Measurements from ENCODE around the gene DACT3.

Gene DACT3

DNA sequence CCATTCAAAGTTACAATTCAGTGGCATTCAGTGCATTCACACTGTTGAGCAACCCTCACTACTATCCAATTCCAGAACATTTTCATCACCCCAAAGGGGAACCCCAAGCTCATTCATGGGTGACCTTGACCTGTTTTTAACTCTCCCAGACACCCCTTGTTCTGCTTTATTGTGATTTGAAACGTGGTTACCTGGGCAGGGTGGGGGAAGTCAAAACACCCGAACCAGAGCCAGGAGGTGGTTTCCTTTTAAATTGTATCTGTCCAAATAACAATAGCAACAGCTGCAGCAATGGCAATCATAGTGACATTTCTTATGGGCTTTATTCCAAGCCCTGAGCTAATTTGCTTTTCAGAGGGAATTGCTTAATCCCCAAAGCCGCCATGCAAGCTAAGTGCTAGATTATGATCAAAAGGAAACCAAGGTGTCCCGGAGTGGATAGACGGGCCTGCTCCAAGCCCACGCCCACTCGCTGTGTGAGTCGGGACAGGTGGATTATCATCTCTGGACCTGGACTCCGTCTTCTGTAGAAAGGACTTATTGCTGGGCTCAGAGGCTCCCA is 42.2 kb downstream of the DACT3 start:
- TF ChIP-seq CTCF (IDR thresholded peaks at IDR 0.05): no peak
- Histone ChIP-seq H3K4me3 (no peak overlapping the region), H3K27ac (peak overlapping the region; percentile 55 to 89)
- DNase-seq (ENCODE audit: low spot score): no peak

GRCh38 chr19:46617601-46618000 is 43.4 kb downstream of the DACT3 start:
- Histone ChIP-seq H3K27ac (peak overlapping the region in 1 of 2 donors; percentile 39), H3K4me3 (no peak overlapping the region)
- no peak for DNase-seq (ENCODE audit: low spot score)
- TF ChIP-seq CTCF (IDR thresholded peaks at IDR 0.05): no peak

GRCh38 chr19:46616631-46617322 is 44.2 kb downstream of the DACT3 start:
- H3K27ac ChIP-seq: peak overlapping the region in 1 of 2 donors; percentile 39
- TF ChIP-seq CTCF (IDR thresholded peaks at IDR 0.05): no peak

DNA sequence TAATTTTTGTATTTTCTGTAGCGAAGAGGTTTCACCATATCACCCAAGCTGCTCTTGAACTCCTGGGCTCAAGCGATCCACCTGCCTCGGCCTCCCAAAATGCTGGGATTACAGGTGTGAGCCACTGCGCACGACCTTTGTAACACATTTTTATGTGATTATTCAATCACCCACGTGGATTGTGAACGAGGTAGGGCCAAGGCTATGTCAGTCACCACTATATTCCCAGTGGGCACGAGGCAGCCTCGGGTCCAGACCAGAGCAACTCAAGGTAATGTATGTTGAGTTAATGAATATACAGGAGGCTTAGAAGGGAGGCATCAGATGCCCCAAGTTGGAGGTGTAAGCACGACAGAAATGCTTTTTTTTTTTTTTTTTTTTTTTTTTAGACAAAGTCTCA is 45.0 kb downstream of the DACT3 start:
- H3K4me3 ChIP-seq: no peak overlapping the region
- no peak for DNase-seq (ENCODE audit: low spot score)
- no peak overlapping the region for H3K27ac ChIP-seq
- TF ChIP-seq CTCF (IDR thresholded peaks at IDR 0.05): no peak

More at GRCh38 chr19:46616631-46617322, 44.2 kb downstream of the DACT3 start:
- no peak overlapping the region for H3K4me3 ChIP-seq
- DNase-seq (ENCODE audit: low spot score): no peak

DNA sequence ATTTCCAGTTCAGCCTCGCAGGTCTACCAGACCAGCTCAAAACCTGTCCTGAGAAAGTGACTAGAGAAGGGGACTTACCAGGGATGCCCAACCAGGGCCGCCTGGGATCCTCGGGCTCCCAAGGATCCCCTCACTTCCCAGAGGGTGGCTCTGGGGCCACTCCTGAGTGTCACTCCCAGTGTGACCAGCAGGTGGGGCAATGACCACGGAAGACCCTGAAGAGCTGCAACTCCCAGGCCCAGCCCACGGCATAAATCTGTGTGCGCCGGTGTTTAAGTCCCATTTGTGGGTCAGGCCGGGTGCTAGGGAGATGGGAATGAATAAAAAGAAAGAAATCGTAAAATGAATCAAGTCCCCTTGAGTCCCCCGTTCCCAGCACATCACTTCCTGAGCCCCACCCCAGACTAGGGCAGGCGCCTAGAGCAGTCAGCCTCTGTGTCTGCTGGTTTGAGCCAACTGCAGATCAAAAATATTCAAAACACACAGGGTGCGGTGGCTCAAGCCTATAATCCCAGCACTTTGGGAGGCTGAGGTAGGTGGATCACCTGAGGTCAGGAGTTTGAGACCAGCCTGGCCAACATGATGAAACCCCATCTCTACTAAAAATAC is 46.8 kb downstream of the DACT3 start:
- DNase-seq (ENCODE audit: low spot score): no peak
- Histone ChIP-seq H3K27ac (peak overlapping the region in 1 of 2 donors; percentile 1), H3K4me3 (no peak overlapping the region)
- peak; percentile 83 for TF ChIP-seq CTCF (IDR thresholded peaks at IDR 0.05)

GRCh38 chr19:46613525-46613924 is 47.5 kb downstream of the DACT3 start:
- DNase-seq (ENCODE audit: low spot score): no peak
- Histone ChIP-seq H3K4me3 (no peak overlapping the region), H3K27ac (no peak overlapping the region)
- no peak for TF ChIP-seq CTCF (IDR thresholded peaks at IDR 0.05)

DNA sequence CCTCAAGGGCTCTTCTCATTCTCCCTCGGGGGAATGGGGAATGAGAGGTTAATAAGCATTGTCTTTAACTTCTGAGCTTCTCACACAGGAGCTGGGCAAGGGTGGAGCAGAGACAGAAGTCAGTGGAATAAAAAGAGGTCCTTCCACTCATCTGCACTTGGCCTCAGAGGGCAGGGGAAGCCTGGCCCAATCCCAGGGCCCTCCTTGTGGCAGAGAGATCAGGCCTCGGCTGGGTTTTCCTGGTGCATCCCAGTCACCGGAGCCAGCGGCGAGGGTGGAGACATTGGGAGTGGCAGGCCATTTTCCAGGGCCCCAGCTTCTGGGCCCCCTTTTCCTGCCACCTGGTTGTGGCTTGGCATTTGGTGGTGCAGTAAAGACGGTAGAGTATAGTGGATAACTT is 49.2 kb downstream of the DACT3 start:
- no peak overlapping the region for H3K4me3 ChIP-seq
- DNase-seq (ENCODE audit: low spot score): no peak
- H3K27ac ChIP-seq: no peak overlapping the region
- TF ChIP-seq CTCF (IDR thresholded peaks at IDR 0.05): no peak
